Neutrophil (primary cell): ENCODE data around the gene NXPE4.

Source experiments
- H3K27ac ChIP-seq: fragments of 200-600 bp; sonication (generic); 2 replicates; pipeline ENCODE4 v1.5.1; 2016; ENCODE audit warnings: mild to moderate bottlenecking, moderate library complexity
- H3K27me3 ChIP-seq: fragments of 200-600 bp; sonication (generic); 2 replicates; pipeline ENCODE4 v1.6.0; 2016; ENCODE audit warnings: mild to moderate bottlenecking
- H3K36me3 ChIP-seq: fragments of 200-600 bp; sonication (generic); 2 replicates; pipeline ENCODE4 v1.5.1; 2017
- H3K4me1 ChIP-seq, 2 experiments: fragments of 200-600 bp in 1 of 2; sonication (generic) in 1 of 2; 1 replicate in 1 of 2; 2 replicates in 1 of 2; pipeline versions ENCODE4 v1.5.1 to v1.6.1; 2013 to 2016; ENCODE audit warnings: low read depth in 1 of 2, low read length in 1 of 2, mild to moderate bottlenecking in 1 of 2, moderate library complexity in 1 of 2; ENCODE audit not compliant: control insufficient read depth in 1 of 2, insufficient read depth in 1 of 2
- H3K4me3 ChIP-seq, 2 experiments: fragments of 200-600 bp in 1 of 2; sonication (generic) in 1 of 2; 1 replicate in 1 of 2; 2 replicates in 1 of 2; pipeline ENCODE4 v1.5.1; 2013 to 2016; ENCODE audit warnings: low read depth in 1 of 2, low read length in 1 of 2, mild to moderate bottlenecking in 1 of 2, moderate library complexity in 1 of 2
- H3K9me3 ChIP-seq: fragments of 200-600 bp; sonication (generic); 2 replicates; pipeline ENCODE4 v1.5.1; 2016
- CTCF ChIP-seq: fragments of 200-600 bp; sonication (generic); IDR thresholded peaks from 2 replicates; pipeline ENCODE4 v1.5.1; 2016; ENCODE audit warnings: antibody characterized with exemption

The NXPE4 gene

GRCh38 chr11:114622858-114623257 lies 27.3 kb upstream of the NXPE4 start:
- Histone ChIP-seq H3K4me3 (no peak overlapping the region), H3K27me3 (no peaks in the 10 kb centered on the region), H3K36me3 (no peaks in the 10 kb centered on the region), H3K4me1 (no peaks in the 10 kb centered on the region), H3K9me3 (peaks cover 44% of the 10 kb centered on the region), H3K27ac (no peak overlapping the region)
- no peak for TF ChIP-seq CTCF

GRCh38 chr11:114621950-114622809 lies 26.6 kb upstream of the NXPE4 start:
- H3K4me3 ChIP-seq: no peak overlapping the region
- H3K9me3 ChIP-seq: peaks cover 44% of the 10 kb centered on the region
- no peaks in the 10 kb centered on the region for H3K4me1 ChIP-seq
- H3K27me3 ChIP-seq: no peaks in the 10 kb centered on the region
- TF ChIP-seq CTCF: no peak
- no peak overlapping the region for H3K27ac ChIP-seq
- no peaks in the 10 kb centered on the region for H3K36me3 ChIP-seq

DNA sequence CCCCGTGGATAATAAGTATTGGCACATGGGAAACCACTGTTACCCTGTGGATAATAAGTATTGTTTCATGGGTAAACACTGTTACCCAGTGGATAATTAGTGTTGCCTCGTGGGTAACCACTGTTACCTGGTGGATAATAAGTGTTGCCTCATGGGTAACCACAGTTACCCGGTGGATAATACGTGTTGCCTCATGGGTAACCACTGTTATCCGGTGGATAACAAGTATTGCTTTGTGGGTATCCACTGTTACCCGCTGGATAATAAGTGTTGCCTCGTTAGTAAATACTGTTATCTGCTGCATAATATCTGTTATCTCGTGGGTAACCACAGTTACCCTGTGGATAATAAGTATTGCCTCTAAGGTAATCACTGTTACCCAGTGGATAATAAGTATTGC lies 25.5 kb upstream of the NXPE4 start:
- Histone ChIP-seq H3K27me3 (no peaks in the 10 kb centered on the region), H3K27ac (no peak overlapping the region), H3K4me1 (no peaks in the 10 kb centered on the region), H3K4me3 (no peak overlapping the region), H3K36me3 (no peaks in the 10 kb centered on the region), H3K9me3 (peaks cover 46% of the 10 kb centered on the region)
- no peak for TF ChIP-seq CTCF

- Histone ChIP-seq H3K4me1 (no peaks in the 10 kb centered on the region), H3K27me3 (no peaks in the 10 kb centered on the region), H3K27ac (no peak overlapping the region), H3K9me3 (peaks cover 48% of the 10 kb centered on the region), H3K4me3 (no peak overlapping the region), H3K36me3 (no peaks in the 10 kb centered on the region)
- no peak for TF ChIP-seq CTCF
Measured at GRCh38 chr11:114619659-114620173, 24.1 kb upstream of the NXPE4 start.

DNA sequence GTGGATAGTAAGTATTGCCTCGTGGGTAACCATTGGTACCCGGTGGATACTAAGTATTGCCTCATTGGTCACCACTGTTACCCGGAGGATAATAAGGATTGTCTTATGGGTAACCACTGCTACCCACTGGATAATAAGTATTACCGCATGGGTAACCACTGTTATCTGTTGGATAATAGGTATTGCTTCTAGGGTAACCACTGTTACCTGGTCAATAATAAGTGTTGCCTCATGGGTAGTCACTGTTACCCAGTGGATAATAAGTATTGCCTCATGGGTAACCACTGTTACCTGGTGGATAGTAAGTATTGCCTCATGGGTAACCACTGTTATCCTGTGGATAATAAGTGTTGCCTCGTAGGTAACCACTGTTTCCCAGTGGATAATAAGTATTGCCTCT lies 22.6 kb upstream of the NXPE4 start:
- Histone ChIP-seq H3K36me3 (no peaks in the 10 kb centered on the region), H3K9me3 (peaks cover 45% of the 10 kb centered on the region)
- no peak for TF ChIP-seq CTCF

More for the DNA sequence above, 22.6 kb upstream of the NXPE4 start:
- H3K4me3 ChIP-seq: no peak overlapping the region
- H3K27ac ChIP-seq: no peak overlapping the region
- H3K27me3 ChIP-seq: no peaks in the 10 kb centered on the region
- H3K4me1 ChIP-seq: no peaks in the 10 kb centered on the region
